Activated CD4-positive, alpha-beta T cell treated with anti-CD3 and anti-CD28 coated beads, Interleukin-2, Interleukin-4, amounts not matched to agents 100 ng/mL and 50 ng/mL, durations not matched to agents 16 hours and 8 hours (primary cell): ENCODE measurements around the gene CKMT2.
"Not testable (repeated sequence)": the region's sequence is repeated elsewhere in the genome, so short reads cannot be mapped to it uniquely, and the experiment has no call there.

ENCODE experiments used
- DNase-seq: peaks from one replicate; pipeline ENCODE4 v3.0.0-alpha.2; 2020; ENCODE audit warnings: low spot score

CKMT2 gene

DNA sequence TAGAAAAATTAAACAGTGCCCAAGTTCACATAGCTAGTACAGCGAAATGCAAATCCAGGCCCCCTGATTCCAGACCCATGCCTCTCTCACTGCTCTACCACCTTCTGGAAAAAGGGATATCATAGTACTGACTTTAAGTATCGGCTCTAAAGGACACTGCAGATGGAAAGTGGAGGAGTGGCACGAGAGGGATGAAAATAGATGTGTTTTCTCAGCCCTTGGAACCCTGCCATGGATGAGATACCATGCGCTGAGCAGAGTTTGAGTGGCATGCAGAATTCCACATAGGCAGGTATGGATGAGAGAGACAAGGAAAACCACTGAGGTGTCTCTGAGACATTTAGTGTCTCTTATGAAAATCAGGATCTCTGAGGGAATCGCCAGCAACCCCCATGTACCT, 18.8 kb downstream of the CKMT2 start:
- DNase-seq, result no peak

DNA sequence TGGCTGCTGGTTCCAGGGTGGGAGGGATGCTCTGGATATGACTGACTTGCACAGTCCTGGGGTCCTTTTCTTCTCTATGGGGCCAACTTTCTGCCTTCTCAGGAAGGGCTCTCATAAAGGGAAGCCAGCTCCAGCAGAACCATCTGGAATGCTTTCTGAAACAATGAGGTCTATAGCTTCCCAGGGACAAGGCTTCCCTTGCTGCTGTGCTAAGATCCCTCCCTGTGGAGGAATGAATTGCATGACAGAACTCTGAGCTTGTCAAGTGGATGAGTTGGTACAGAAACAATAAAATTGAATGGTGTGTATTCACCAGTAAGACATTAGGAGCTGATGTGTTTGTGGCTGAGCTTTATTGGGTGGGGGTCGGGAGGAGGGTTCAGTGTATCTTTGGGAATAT, 19.8 kb downstream of the CKMT2 start:
- no peak for DNase-seq

DNA sequence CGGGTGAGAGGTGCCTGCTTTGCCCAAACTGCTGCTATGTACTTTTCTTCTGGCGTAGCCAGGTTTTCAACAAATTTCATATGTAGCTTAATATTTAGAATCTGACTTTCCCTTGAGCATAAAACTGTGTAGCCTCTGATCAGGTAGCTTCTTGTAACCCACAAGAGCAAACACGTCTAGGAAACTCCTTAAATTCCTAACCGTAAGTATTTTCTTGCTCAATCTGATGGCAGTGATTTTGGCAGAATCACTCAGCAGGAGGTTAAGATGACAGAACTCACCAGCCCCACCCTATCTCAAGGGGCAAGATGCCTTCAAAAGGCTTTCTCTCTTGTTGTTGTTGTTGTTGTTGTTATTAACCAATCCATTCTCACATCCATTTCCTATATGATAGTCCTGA, 20.8 kb downstream of the CKMT2 start:
- no peak for DNase-seq

DNA sequence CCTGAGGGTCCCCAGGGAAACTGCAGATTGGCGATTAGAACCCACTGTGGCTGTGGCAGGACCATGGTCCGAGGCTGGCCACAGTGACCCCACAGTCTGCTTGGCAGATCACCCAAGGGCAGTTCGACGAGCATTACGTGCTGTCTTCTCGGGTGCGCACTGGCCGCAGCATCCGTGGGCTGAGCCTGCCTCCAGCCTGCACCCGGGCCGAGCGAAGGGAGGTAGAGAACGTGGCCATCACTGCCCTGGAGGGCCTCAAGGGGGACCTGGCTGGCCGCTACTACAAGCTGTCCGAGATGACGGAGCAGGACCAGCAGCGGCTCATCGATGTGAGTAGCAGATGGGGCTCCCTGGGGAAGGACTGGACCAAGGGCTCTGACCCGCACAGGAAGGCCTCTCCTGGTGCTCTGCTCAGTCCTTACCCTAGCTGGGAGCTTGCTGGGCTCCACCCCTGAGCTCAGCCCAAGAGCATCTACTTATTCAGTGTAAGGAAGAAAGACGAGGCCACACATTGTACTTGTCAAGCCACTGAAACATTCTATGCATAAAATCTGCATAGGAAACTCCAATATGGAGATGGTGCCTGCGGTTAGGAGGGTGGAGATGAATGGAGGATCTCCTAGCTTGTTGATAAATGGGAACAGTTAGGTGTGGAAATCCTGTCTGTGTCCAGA, 21.9 kb downstream of the CKMT2 start:
- DNase-seq, result no peak

DNA sequence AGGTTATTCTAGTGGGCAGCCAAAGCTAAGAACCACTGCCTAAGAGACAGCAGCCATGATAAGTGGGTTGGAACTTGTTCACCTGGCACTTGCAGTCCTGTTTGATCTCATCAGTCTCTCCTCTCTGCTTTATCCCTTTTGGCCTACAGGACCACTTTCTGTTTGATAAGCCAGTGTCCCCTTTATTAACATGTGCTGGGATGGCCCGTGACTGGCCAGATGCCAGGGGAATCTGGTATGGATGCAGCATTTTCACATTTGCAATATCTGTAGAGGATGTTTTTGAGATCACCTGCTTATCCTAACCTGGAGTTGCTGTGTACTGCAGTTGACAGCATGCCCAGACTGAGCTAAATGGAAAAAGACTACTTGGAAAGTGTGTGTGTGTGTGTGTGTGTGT, 23.6 kb downstream of the CKMT2 start:
- DNase-seq, result no peak

DNA sequence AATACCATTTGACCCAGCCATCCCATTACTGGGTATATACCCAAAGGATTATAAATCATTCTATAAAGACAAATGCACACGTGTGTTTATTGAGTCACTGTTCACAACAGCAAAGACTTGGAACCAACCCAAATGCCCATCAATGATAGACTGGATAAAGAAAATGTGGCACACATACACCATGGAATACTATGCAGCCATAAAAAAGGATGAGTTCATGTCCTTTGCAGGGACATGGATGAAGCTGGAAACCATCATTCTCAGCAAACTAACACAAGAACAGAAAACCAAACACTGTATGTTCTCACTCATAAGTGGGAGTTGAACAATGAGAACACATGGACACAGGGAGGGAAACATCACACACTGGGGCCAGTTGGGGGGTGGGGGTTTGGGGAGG, 29.7 kb downstream of the CKMT2 start:
- not testable (repeated sequence) for DNase-seq

DNA sequence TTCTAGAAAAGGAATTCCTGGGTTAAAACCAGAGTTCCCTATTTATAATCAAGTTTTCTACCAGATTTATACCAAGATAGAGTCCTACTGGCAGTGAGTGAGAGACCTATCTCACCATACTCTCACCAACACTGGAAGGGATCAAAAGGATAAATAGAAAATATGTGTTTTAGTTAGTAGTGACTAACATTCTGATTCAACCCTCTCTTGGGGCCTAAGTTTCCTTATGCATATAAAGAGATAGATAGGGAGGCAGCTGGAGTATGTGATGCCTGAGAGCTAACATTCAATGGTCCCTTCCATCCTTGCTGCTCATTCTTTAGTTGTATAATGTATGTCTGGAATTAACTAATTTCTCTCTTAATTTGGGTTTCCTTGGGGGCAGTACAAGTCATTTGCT, 32.0 kb downstream of the CKMT2 start:
- DNase-seq, result no peak

DNA sequence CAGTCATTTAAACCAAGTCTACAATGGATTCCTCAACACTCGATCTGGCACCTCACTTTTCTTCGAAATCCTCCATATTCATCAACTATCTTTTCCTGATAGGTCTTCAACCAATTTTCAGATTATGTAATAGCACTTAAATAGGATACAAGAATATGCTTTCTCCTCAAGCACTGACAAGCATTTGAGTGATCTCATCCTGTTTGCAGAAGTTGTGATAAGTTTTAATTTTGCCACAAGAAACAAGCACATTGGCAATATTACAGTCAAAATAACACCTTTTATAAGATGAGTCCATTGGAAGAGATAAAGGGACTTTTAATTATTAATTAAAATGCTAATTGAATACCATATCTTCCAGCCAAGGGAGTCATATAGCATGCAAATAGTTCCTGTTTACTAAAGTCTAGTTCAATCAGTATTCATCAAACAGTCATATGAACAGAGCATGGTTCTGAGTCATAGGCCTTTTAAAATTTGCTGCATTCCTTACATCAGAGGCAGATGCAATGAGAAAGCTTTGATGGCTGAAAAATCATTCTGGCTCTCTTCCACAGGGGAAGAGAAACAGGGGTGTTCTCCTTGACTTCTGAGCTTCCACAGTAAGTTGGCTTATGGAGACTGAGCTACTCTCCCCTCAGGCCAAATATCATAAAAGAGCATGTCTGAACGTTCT, 35.5 kb downstream of the CKMT2 start:
- no peak for DNase-seq

DNA sequence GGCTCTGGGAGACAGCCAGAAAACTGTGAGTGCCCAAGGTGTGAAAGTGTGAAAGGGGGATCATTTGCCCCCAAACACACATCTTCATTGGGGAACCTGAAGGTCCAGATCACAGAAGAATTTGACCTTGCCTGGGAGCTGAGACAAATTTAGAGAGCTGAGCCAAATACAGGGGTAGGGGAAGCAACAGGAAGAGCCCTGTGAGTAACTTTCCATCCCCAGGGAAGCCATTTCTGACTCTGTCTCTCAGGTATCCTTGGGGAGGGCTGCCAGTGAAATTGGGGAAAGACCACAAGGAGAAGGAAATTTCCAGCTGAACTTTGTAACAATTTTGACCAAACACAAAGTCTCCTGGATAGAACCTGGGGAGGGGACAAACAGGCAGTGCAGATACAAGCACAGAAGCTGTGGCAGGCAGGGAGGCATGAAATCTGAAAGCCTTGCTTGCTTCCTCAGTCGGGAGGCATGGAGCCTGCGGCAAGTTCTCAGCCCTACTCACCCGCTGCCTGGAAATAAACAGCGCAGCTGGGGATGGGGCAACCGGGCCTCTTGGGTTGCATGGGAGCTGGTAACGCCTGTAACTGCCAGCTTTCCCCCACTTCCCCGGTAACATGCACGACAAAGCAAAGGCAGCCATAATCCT, 36.8 kb downstream of the CKMT2 start:
- no peak for DNase-seq

DNA sequence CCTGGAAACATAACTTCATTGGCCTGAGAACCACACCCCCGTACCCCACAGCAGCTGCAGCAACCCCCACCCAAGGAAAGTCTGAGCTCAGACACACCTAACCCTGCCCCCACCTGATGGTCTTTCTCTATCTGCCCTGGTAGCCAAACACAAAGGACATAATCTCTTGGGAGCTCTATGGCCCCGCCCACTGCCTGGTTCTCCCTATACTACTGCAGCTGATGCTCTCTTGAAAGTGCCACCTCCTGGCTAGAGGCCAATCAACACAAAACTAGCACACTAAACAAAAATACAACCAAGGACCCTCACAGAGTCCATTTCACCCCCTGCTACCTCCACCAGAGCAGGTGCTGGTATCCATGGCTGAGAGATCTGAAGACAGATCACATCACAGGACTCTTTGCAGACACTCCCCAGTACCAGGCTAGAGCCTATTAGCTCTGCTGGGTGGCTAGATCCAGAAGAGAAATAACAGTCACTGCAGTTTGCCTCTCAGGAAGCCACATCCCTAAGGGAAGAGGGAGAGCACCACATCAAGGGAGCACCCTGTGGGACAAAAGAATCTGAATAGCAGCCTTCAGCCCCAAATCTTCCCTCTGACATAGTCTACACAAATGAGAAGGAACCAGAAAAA, 37.4 kb downstream of the CKMT2 start:
- DNase-seq, result not testable (repeated sequence)

DNA sequence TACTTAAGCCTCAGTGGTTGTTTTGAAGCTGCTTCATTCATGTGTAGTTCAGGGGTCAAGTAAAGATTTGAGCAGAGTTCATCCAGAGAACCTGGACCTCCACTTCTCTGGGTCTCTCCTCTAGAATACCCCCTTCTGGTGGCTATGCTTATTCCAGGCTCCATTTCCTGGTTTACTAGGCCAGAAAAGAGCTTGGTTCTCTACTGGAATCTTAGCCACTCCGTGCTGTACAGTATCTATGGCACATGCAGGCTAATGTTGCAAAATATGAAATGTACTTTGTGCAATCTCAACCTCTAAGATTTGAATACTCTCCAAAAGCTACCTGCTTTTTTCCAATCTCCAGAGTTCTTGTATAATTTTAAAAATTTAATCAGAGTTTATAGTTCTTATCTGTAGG, 50.9 kb downstream of the CKMT2 start:
- no peak for DNase-seq

DNA sequence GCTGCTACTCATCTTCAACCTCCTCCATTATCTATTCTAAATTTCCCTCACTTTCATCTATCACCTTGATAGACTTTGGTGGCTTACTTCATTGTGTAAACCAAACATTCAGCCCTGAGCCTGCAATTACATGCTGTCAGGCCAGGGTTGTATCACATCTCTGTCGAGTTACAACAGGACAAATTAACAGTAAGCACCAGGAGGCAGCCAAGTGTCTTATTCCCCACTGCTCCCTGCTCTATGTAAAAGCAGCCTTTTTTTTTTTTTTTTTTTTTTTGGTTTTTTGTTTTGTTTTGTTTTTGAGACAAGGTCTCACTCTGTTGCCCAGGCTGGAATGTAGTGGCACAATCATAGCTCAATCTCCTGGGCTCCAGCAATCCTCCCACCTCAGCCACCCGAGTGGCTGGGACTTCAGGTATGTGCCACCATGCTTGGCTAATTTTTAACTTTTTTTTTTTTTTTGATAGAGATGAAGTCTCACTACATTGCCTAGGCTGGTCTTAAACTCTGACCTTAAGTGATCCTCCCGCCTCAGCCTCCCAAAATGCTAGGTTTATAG, 53.0 kb downstream of the CKMT2 start:
- DNase-seq, result no peak

DNA sequence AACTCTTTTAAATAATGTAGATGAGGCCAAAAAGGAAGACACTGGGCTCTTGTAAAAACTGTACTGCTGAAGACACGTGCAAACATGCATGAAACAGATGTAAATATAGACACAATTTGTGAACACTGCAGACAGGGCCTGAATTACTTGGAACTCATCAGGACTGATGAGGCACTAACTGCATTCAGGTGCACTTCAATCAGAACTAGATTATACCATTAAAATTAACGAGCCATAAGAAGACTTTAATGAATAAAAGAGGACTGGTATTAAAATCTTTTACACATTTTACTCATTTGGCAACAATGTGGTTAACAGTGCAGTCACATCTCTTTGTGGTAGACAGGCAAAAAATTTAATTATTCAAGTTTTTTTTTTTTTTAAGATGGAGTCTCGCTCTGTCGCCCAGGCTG, 54.9 kb downstream of the CKMT2 start:
- no peak for DNase-seq

DNA sequence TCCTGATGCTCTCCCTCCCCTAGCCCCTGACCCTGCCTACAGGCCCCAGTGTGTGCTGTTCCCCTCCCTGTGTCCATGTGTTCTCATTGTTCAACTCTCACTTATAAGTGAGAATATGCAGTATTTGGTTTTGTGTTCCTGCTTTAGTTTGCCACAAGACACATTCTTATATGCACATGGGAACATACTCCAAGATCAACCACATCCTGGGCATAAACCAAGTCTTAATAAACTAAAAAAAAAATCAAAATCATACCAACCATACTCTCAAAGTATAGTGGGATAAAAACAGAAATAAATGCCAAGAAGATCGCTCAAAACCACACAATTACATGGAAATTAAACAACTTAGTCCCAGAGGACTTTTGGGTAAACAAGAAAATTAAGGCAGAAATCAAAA, 57.0 kb downstream of the CKMT2 start:
- DNase-seq, result no peak

DNA sequence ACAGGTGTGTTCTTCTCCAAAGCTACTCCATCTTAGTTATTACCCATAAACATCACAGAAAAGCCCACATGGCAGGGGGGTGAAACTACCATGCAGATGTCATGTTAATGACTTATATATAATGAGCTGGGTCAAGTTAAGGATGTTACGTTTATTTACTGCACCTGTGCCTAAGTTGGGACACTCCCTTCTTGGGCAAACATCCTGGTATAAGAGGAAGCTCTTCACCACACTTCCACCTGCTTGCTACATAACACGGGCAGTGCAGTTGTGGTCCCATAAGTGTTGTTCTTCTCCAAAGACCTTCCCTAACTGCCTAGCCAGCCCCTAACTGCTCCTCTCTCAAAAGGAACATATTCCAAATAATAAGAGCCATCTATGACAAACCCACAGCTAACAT, 59.0 kb downstream of the CKMT2 start:
- no peak for DNase-seq

DNA sequence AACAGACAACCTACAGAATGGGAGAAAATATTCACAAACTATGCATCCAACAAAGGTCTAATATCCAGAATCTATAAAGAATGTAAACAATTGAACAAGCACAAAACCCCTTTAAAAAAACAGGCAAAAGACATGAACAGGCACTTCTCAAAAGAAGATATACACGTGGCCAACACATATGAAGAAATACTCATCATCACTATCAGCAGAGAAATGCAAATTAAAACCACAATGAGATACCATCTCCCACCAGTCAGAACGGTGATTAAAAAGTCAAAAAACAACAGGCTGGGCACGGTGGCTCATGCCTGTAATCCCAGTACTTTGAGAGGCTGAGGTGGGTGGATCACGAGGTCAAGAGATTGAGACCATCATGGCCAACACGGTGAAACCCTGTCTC, 60.9 kb downstream of the CKMT2 start:
- not testable (repeated sequence) for DNase-seq

DNA sequence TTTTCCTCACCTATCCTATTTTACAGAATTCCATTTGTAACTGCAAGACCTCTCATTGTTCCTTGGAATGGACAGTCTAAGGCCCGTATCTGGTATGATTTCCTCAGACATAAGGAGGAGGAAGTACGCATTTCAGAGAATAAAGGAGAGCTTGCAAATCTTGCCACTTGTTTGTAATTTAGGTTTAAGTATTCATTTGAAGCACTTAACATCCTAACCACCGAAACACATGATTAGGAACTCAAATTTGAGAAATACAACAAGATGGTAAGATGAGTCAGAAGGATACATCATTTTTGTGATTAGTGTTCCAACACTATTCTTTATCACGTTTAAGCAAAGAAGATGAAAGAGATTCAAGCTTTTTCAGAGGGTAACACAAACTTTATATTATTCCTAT, 64.4 kb downstream of the CKMT2 start:
- DNase-seq, result peak; percentile 56

DNA sequence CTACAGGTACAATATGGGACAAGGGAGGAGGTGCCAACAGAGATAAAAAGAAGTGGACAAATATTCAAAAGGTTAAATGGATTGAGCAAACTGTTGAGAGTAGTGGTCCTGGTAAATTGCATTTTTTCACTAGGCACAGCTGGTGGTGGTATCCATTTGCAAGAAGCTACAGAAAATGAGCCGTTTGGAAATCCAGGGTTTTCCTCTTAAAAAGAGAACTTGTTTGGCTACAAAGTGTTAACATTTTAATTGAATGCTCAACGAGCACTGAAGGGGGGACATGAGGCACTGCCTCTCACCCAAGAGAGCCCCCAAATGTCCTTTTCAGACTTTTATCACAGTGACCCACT, 67.8 kb downstream of the CKMT2 start:
- DNase-seq, result no peak

DNA sequence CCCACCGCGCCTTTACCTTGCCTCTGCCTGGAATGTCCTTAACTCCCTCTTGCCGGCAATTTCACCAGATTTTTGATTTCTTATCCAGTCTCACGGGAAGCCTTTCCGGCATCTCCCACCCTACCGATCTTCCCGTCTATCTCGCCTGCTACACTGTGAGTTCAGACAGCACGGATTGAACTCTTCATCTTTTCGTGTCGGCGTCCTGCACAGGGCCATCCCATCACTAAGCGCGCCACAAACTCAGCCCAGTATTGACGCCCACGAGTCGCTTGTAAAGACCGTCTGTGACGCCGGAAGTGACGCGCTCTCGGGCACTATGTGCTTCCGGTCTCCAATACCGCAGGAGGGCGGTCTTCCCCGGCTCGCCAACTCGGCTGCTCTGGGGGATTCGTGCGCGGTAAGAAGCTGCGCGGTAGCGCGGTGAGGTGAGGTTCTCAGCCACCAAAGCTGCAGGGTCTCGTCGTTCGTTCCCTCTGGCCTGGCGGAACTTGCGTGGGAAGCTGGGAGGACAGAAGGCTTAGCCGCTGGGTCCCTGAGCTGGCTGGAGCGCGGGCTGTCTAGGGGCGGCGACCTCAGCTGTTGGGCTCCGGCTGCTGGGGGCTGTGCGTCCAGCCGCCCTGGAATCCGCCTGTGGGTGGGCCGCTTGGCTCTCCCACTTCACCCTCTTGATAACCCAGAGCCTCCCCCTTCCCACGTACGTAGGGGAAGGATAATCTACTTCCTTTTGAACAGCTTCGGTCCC, 68.3 kb downstream of the CKMT2 start, which contains the start of gene ZCCHC9:
ZCCHC9 (plus strand) TSS at position 317 of the 745 bp plus-strand sequence. CDS start 3,171 bp downstream, outside the sequence.
- DNase-seq, result peak; percentile 94

DNA sequence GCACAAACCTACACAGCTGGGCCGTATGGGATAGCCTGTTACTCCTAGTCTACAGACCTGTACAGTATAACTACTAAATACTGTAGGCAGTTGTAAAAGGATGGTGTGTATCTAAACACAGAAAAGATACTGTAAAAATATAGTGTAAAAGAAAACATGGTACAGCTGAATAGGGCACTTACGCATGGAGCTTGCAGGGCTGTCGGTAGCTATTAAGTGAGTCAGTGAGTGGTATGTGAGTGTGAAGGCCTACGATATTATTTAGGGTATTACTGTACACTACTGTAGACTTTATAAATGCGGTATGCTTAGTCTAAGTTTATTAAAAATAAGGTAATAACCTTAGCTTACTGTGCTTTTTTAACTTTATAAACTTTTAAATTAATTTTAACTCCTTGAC, 69.5 kb downstream of the CKMT2 start:
- DNase-seq, result no peak

DNA sequence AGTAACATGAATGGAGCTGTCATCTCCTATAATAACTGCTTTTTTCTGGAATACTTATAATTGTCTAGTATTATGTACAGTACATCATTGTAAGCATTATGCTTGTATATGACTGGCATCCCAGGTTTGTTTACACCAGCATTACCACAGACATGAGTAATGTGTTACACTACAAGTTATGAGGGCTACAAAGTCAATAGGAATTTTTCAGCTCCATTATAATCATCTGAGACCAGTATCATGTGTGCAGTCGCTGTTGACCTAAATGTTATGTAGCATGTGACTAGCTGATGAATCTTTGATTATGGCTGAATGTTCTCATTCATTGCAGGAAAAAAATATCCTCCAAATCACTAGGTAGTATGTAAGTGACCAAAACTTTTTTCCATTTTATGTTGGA, 70.4 kb downstream of the CKMT2 start:
- DNase-seq, result no peak

DNA sequence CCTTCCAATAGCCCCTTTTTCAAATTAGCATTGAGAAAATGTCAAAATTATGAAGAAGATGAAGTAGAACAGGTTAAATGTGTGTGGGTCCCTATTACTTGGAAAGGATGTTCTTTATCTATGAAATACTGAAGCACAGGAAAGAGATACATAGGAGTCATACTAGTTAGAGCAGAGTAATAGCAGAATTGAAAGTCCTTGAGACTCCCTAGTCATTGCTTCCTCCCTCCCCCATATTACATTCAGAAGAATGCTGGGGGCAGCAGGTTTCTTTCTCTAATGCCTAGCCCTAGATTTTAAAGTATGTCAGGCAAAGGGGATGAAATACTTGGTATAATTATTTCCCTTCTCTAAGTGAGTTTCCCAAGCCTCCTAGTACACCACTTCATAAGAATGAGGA, 72.7 kb downstream of the CKMT2 start:
- peak; percentile 50 for DNase-seq
